HG03342 (cell line): ENCODE data around the gene UNC45A.
A peak's percentile ranks its signal among the peaks of the same experiment; 100 is the strongest.

ENCODE experiments used
- ATAC-seq: cut with Tn5 transposase; IDR thresholded peaks from one replicate; pipeline ENCODE4 v1.9.1; 2021; ENCODE audit warnings: mild to moderate bottlenecking, moderate library complexity; ENCODE audit not compliant: unreplicated experiment

Gene UNC45A

DNA sequence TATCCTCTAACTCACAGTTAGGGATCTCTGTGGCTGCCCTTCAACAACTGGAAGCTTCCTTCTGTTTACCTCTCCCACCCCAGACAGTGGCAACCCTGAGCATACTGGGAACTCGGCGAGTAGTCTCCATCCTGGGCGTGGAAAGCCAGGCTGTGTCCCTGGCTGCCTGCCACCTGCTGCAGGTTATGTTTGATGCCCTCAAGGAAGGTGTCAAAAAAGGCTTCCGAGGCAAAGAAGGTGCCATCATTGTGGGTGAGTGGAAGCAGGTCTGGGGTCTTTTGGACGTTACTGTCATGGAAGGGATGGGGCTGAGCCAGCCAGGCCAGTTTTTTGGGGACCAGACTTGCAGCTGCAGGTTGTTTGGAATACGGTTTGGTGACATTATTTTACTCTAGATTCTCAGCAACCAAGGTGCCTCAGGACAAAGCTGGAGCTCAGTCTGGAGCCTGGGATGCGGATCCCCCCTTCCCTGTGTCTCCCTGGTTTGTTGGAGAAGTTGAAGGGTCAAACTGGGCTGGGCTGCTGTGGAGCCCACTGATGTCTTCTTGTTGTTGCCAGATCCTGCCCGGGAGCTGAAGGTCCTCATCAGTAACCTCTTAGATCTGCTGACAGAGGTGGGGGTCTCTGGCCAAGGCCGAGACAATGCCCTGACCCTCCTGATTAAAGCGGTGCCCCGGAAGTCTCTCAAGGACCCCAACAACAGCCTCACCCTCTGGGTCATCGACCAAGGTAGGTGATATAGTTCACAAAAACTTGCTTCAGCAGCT, 7.5 kb downstream of the UNC45A start:
- no peak for ATAC-seq

DNA sequence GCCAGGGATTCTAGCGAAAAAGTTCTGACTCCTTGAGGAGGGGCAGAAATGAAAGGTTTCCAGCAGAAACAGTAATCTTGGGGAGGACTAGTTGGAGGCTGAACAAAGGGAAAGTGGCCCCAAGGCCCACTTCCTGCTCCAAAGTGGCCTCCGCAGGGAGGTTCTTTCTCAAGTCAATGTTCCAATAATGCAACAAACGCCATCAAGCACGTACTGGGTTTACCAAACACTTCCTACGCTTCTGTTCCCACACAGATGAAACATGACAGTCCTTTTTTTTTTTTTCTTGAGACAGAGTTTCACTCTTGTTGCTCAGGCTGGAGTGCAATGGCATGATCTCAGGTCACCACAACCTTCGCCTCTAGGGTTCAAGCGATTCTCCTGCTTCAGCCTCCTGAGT, 10.0 kb downstream of the UNC45A start:
- no peak for ATAC-seq

DNA sequence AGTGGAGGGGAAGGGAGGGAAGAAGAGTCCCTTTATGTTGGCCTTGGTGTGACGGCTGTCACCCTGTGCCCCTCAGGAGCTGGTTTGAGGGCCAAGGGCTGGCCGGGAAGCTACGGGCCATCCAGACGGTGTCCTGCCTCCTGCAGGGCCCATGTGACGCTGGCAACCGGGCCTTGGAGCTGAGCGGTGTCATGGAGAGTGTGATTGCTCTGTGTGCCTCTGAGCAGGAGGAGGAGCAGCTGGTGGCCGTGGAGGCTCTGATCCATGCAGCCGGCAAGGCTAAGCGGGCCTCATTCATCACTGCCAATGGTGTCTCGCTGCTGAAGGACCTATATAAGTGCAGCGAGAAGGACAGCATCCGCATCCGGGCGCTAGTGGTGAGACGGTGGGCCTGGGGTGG, 11.5 kb downstream of the UNC45A start:
- ATAC-seq = no peak

DNA sequence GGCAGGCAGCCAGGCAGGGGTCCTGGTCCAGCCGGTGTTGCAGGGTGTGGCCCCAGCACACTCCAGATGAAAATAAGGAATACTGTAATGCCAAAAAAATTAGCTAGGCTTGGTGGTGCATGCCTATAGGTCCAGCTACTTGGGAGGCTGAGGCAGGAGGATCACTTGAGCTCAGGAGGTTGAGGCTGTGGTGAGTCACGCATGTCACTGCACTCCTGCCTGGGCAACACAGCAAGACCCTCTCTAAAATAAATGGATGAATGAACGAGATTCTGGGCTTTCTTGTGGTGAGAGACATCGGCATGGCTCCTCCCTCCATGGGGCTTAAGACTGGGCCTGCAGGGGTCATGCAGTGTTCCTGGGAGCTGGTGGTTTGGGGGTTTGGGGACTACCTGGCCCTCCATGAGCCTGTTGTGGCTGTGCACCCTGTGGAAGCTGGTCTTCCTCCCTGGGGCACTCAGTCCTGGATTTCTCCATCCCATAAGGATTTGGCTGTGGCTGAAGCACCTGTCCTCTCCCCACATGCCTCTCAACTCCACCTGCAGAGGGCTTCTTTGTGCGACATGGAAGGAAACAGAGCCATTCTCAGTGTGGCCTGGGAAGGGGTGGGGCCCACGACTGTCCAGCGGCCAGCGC, 12.0 kb downstream of the UNC45A start:
- ATAC-seq = no peak

DNA sequence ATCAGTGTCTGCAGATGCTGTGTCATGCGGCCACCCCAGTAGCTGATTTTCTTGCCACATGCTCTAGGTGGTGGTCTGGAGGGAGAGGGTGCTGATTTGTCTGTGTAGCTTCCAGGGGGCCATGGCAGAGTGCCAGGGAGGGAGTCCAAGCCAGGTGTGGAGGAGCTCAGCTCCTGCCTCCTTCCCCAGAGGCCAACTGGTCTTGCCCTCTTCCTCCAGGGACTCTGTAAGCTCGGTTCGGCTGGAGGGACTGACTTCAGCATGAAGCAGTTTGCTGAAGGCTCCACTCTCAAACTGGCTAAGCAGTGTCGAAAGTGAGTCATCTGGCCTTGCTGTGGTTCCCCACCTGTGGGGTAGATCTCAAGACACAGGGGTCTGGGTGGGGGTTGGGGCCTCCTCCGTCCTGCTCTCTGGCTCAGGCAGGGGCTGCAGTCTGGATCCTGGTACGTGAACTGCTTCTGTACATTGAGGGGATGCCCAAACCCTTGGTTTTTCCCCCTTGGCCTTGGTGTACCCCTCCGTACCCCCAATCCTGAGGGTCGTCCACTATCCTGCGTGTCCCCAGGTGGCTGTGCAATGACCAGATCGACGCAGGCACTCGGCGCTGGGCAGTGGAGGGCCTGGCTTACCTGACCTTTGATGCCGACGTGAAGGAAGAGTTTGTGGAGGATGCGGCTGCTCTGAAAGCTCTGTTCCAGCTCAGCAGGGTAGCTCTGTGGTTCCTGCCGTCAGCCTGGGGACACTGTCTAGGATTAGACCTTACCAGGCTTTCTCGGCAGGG, 12.7 kb downstream of the UNC45A start:
- no peak for ATAC-seq

DNA sequence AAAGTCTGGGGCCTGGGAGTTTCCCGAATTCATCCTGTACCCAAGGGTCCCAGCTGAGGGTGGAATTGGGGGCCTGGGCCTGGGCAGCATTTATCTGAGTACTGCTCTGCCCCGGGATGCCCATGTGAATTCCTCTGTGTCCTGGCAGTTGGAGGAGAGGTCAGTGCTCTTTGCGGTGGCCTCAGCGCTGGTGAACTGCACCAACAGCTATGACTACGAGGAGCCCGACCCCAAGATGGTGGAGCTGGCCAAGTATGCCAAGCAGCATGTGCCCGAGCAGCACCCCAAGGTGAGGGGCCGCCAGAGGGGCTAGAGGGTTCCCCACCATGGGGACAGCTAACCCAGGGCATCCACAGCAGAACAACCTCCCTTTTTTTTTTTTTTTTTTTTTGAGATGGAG, 13.4 kb downstream of the UNC45A start:
- ATAC-seq = no peak

DNA sequence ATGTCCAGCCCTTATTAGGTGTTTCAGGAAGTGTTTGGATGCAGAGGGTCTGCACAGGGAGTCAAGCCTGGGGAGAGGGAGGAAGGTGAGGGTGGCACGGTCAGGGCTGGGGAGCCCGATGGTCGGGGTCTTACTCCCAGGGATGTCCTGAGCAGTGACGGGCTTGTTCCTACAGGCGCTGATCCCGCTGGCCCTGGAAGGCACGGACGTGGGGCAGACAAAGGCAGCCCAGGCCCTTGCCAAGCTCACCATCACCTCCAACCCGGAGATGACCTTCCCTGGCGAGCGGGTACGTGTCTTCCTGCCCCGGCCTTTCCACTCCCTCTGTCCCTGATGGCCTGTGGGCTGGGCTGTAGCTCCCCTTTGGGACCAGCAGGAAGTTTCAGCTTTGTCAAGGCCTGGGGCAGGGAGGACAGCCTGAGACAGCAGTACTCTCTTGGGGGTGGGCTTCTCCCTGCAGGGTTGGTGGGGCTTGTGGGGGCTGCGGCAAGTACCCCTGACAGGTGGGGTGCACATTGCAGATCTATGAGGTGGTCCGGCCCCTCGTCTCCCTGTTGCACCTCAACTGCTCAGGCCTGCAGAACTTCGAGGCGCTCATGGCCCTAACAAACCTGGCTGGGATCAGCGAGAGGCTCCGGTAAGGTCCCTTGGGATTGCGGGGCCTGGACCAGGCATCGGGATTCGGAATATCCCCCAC, 15.0 kb downstream of the UNC45A start:
- no peak for ATAC-seq

DNA sequence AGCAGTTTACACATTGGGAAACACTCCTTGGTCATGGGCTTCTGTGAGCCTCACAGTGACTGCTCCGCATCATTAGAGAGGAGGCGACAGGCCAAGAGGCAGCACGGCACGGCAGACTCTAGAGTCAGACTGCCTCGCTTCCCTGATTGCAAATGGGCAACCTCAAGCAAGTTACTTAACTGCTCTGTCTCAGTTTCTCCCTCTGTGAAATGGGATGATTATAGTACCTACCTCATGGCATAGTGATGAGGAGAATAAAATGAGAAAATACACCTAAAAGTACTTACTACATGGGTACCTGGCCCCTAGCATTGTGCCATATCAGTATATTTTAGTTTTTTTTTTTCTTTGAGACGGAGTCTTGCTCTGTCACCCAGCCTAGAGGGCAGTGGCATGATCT, 15.6 kb downstream of the UNC45A start:
- ATAC-seq = no peak

DNA sequence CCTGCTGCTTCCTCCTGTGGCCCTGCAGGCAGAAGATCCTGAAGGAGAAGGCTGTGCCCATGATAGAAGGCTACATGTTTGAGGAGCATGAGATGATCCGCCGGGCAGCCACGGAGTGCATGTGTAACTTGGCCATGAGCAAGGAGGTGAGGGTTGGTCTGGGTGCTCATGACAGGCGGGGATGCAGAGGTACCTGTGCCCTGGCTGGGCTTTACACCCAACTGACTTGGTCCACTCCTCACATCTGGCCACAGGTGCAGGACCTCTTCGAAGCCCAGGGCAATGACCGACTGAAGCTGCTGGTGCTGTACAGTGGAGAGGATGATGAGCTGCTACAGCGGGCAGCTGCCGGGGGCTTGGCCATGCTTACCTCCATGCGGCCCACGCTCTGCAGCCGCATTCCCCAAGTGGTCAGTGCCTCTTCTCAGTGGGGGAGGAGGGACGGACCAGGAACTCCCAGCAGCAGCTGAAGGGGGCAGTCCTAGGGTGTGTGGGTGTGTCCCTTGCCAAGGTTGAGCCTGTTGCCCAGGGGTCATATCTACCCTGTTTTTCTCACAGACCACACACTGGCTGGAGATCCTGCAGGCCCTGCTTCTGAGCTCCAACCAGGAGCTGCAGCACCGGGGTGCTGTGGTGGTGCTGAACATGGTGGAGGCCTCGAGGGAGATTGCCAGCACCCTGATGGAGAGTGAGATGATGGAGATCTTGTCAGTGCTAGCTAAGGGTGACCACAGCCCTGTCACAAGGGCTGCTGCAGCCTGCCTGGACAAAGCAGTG, 18.0 kb downstream of the UNC45A start:
- no peak for ATAC-seq

DNA sequence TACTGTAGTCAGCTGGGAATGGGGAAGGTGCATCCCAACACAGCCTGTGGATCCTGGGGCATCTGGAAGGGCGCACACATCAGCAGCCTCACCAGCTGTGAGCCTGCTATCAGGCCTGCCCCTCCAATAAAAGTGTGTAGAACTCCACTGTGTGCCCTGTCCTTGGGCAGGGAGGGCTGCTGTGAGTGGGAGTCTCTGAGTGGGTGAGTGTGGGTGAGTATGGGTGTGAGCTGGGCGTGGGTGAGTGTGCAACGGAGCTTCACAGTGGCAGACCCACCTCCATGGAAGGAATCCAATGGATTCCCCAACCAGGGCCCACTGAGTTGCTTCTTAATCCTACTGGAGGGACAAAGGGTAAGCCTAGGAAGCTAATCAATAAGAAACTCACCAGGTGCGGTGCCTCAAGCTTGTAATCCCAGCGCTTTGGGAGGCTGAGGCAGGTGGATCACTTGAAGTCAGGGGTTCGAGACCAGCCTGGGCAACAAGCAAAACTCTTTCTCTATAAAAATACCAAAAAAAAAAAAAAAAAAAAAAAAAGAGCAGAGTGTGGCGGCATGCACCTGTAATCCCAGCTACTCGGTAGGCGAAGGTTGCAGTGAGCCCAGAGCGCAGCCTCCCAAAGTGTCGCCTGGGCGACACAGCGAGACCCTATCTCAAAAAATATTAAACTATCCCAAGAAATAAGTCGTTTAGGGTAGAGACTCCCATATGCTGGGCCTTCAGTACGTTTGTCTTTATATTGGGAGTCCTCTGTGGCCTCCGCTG, 19.0 kb downstream of the UNC45A start:
- no peak for ATAC-seq

DNA sequence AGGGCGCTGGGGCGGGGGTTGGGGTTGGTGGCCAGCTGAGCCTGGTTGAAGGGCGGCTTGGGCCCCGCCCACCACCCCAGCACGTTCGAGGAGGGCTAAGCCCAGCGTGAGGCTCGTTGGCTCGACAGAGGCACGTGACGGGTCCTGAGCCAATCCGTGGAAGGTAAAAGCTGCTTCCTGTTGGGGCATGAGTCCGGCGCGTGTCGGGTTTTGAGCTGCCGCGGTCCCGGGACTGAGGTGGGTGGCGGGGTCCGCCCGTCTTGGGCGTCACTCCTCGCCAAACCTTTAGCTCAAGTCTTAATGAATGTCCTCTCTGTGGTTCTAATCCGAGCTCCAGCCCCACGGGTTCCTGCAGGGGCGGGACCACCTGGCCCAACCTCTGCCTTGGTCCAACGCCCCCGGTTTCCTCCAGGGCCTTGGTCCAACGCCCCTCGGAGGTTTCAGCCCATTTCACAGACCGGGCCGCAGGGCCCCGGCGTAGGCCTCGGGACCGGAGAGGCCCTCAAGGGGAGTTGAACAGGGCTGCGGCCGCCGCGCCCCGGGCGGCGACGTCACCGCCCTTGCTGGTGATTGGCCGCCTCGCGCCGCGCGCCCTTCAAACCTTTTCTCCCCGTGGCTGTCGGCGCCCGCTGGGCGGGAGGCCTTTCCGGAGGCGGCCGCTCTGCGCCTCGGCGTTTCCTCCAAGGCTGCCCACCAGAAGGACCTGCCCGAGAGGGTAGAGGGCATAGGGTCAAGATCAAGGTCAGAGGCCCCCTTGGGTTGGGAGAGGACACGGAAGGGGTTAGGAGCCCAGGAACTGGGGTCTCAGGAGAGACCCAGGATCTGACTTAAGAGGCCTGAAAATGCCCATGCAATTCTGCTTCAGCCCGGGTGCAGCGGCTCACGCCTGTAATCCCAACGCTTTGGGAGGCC, 19.9 kb downstream of the UNC45A start, which contains the start of gene RCCD1:
Gene RCCD1, plus strand, starts transcription at position 173 of the 912 bp plus-strand sequence. CDS start 1,851 bp downstream, outside the sequence.
- ATAC-seq = peak; percentile 93

DNA sequence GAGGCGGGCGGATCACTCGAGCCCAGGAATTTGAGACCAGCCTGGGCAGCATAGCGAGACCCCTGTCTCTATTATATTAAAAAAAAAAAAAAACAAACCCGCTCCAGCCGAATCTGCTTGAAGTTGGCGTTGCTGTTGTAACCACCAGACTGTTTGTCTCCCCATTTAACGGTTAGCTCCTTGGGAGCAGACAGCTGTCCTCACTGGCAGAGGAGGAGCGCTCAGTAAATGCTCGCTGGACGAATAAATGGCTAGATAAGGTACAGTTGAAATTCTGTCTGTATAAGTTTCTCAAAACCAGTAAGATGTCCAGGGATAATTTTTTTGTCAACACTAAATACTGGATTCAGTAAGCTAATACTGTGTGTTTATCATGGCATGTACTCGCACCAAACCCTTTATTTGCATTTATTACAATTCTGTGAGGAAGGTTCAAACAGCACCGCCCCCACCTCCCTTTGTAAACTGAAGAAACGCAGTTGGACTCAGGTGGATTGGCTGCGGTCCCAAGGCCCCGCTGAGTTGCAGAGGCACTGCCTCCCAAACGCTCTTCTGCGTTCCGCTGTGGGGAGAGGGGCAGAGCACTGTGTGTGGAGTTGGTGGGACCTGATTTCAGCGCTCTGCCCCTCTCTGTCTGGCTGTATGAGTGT, 20.7 kb downstream of the UNC45A start:
- ATAC-seq = no peak

DNA sequence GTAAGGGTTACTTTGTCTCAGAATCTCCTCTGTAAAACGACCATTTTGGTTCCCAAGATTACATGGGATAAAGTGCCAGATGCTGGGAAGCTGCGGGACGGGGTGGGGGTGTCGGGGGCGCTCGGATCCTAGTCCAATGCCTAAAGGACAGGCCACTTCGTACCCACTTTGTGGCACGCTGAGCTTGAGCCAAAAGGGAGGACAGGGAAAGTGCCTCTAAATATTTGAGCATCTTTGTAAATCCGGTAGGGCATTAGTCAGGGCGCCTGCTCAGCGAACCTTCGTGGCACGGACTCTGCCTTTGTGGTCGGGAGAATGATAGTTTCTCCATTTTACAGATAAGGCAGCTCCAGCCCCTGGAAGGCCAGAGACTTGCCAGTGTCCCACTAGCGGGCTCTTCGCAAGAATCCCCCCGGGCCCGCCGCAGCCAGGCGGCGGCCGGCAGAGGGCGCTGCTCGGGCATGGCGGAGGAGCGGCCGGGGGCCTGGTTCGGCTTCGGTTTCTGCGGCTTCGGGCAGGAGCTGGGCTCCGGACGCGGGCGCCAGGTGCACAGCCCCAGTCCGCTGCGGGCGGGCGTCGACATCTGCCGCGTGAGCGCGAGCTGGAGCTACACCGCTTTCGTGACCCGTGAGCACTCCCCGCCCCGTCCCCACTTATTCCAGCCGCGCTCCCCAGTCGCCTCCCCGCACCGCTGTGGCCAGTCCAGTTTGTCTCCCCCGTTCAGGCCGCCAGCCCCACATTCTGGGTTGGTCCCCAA, 21.4 kb downstream of the UNC45A start:
- no peak for ATAC-seq

DNA sequence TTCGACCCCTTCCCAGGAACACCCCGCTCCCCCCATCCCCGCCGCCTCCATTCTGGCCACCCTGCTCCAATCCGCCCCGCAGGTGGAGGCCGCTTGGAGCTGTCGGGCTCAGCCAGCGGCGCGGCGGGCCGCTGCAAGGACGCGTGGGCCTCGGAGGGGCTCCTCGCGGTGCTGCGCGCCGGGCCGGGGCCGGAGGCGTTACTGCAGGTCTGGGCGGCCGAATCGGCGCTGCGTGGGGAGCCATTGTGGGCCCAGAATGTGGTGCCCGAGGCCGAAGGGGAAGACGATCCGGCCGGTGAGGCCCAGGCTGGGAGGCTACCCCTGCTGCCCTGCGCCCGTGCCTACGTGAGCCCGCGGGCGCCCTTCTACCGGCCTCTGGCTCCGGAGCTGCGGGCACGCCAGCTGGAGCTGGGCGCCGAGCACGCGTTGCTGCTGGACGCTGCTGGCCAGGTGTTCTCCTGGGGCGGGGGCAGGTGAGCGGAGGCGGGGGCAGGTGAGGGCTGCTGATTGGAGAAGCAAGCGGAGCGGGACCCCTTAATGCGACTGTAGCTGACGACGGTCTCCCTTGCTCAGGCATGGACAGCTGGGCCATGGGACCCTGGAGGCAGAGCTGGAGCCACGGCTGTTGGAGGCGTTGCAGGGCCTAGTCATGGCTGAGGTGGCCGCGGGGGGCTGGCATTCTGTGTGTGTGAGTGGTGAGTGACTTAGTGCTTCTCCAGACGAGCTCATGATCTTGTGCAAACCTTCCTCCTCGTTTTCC, 22.1 kb downstream of the UNC45A start:
- no peak for ATAC-seq

DNA sequence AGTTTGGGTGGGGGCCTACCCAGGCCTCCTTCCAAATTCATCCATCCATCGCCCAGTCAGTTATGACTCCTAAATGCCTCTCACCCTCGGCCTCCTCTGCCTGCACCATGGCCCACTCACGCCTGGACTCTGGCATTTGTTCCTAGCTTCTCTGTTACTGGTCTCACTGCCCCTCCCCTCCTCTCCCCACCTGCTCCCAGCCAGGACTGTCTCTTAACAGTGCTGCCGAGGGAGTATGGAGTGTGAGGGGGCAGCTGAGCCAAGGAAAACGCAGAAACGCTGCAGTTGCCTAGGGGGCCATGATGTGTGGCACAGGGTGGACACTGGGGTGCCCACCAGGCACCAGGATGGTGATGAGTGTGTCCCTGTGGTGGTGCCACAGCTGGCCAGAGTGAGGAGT, 22.7 kb downstream of the UNC45A start:
- no peak for ATAC-seq

DNA sequence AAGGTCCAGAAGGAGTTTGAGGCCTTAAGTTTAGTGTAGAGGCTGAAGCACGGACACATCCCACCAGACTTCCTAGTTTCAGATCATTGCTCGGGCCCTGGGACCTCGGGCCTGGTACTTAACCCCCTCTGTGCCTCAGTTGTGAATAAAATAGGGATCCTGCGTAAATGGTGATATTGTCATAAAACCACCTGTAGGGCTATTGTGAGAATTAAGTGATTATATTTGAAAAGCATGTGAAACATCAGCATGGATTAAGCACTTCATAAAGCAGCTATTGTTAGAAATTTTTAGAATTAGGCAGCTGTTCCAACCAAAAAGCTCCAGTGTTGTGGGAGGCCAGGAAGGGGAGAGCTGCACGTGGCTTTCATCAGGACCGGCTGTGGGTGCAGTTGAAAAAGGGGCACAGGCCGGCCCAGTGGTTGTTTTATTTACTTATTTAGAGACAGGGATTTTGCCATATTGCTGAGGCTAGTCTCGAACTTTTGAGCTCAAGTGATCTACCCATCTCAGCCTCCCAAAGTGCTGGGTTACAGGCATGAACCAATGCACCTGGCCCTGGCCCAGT, 24.0 kb downstream of the UNC45A start:
- ATAC-seq = no peak
